ENCODE measurements around the gene EIF2B4.
"Not testable (repeated sequence)": the region's sequence is repeated elsewhere in the genome, so short reads cannot be mapped to it uniquely, and the experiment has no call there.

The EIF2B4 gene

DNA sequence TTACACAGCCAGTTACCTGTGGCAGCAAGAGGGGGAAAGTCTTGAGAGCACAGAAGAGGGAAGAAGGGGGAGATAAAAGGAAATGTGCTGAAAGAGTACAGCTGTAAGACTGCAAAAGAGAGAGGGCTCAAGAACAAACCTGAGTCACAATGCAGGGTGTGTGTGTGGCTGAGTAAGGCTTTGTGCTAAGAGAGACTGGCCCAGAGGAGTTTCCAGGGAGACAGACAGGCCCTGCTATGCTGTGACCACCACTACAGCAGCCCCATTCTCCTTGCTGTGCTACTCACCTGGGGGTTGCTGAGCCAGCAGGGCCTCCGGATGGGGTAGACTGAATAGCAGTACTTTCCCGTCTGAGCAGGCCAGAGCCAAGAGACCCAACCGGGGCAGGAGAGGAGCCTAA lies 34.8 kb downstream of the EIF2B4 start:
- no peak for DNase-seq

DNA sequence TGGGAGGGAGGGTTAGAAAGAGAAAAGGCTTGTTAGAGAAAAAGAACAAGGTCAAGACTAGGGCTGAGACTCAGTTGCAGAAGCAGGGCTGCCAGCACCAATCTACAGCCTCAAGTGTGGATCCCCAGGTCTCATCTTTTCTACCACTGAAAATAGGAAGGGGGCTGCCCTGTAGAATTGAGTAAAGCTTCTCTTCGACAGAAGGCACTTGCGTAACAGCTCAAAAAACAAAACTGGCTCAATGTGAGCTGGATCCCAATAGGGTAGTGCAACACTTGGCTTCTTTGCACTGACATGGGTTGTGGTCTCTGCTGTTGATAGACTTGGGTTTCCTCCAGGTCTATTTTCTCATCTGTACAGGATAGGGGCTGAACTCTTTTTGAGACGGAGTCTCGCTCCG lies 45.4 kb downstream of the EIF2B4 start:
- no peak for DNase-seq

DNA sequence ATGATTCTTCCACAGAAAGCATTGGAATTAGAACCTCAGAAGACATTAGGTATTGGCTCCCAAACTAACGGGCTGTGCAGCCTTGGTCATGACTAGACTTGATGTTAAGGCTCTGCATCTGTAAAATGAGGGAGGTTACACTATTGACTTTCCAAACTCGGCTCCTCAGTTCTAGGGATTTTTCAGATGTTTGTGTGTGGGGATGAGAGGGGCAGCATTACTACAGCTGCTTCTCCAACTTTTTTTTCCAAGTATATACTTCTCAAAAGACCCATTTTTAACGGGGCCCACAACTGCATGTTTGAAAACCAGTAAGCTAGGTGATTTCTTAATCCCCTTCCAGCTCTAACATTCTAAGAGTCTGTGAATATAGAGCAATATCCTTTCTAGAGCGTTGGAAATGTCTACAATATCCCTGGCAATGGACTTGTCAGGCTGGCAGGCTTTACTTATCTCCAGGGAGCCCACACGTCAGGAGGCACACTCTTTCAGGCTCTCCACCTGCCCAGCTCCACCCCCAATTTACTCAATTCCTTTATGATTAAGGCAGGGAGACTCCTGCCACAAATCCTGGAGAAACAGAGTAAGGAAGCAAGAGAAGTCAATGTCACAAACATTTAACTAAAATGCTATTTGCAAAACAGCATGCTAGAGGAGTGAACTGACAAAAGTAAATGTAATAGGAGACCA lies 46.4 kb downstream of the EIF2B4 start:
- no peak for DNase-seq

DNA sequence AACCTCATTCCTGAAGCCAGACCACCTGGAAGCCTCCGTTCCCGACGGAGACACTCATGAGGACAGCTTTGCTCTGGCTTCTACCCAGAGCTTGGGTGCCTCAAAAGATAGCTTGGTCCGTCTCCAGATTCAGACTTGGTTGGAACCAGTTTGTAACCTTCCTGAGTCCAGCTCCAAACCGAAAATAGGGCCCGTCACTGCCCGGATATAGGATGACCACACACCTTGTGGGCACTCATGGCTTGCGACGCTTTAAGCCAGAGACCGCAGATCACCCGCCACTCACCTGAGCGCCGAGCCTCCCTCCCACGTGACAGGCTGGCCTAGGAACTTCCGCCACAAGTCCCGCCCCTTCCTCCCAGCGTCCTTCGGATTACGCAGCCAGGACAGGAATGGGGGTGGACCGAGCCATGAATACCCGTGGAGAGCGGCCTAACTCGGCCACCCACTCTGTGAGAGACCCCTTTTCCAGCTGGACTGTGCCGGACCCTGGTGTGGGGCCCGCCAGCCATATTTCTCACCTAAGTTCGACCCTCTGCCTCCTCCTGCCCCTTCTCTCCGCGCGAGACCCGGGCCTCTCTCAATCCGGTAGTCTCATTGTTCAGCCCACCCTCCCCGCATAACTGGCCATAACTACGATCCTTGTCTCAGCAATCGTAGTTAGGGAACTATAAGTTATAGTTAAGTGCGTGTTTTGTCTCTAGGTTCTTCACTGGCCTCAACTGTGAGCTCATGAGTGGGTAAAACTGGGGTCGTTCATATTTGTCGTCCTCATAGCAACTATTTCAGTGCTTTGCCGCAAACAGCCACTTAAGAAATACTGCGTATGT lies 47.2 kb downstream of the EIF2B4 start, which contains the start of gene MPV17:
Gene MPV17, minus strand, starts transcription at position 332 of the 830 bp plus-strand sequence. CDS start 580 bp downstream, outside the sequence.
- DNase-seq = peak; percentile 78 to 84

DNA sequence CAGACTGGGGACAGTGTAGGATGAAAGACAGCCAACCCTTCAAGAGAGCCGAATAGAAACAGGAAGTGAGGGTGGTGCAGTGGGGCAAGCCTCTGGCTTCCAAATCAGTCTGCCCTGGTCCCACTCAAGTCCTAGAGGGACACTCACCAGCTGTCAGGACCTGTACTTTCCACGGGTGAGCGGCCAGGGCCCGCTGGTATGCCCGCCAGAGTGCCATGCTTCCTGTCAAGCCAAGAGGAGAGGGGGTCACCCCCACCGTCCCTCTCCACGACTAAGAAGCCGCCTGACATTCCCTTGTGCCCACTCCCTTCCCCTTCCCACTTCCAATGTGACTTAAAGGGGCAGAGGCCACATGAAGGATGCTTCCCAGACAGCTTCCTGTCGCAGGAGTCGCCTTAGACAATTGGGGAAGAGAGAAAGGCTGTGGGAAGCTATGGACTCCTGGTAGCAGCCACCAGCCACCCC lies 47.8 kb downstream of the EIF2B4 start:
- DNase-seq = no peak

DNA sequence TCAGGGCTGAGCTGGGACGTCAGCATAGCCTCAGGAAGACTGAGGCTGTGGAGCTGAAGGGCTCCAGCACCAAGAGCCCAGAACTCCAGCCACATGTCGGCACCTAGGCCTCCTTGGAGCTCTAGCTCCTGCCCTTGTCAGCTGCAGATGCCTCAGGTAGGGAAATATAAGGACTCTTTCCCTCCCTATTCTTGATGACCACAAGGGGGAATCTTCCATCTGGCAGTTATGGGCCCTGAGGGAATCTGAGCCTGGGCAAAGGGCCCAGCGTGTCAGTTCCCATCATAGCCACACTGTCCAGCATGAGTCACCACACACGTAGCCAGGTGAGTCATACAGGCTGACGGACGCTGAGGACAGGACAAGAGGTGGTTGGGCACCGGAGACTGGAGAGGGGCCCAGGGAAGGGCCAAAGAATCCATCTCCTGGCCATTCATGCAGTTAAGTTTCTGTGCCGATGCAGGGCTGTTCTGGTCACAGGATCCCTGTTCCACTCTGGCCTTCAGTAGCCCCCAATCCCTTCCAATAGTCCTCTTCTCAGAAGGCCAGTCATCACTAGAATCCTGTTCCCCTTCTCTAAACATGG lies 49.1 kb downstream of the EIF2B4 start:
- no peak for DNase-seq

DNA sequence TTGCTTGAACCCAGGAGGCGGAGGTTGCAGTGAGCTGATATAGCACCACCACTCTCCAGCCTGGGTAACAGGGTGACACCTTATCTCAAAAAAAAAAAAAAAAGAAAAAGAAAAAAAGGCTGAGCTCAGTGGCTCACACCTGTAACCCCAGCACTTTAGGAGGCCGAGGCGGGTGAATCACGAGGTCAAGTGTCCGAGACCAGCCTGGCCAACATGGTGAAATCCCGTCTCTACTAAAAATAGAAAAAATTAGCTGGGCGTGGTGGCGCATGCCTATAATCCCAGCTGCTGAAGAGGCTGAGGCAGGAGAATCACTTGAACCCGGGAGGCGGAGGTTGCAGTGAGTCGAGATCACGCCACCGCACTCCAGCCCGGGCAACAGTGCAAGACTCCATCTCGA lies 50.3 kb downstream of the EIF2B4 start:
- DNase-seq = not testable (repeated sequence)

DNA sequence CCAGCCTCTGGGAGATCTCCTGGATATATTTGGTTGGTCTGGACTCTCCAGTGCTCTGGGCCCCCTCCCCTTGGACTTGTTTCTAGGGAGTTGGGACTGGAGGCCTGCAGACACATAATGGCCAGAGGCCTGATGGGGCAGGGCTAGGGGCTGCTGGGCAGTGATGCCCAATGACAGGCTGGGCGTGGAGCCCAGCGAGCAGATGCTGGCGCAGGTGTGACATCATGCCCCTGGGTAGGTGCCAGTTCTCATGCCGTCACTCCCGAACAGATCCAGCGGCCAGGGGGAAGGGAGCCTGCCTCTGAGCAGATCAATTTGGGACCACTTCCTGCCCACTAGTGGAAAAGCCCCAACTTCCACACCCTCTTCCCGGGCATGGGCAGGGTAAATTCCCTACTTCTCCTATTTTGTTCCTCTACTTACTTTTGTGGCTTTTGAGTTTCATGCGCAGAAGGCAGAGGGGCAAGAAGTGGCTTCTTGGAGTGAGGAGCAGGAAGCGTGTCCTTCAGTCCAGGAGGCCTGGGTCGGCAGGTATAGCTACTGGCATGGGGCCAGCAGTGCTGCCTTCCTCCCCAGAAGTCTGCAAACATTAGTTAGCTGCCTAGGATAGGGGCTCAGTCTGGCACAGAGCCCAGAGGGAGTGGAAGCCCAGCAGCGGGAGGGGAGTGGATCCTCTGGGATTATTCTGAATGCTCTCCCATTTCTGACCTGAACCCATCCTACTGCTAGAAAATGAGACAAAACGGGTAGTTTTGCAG lies 53.3 kb downstream of the EIF2B4 start:
- DNase-seq = no peak

DNA sequence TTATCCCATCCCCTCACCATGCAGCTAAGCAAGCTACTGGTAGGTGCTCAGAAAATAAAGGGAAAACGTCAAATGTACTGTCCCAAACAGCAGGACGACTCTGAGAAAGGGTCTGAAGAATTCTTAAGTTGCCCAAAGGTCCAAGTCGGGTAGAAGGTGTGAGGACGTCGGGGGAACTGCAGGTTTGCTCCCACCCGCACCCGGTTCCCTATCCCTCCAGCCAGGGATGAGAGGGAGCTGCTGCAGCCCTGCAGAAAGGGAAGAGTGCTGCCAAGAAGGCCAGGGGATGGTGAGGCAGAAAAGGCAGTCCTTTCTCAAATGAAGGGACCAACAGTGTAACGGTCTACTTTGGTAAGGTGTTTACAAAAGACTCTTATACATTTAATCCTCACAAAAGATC lies 55.0 kb downstream of the EIF2B4 start:
- no peak for DNase-seq

DNA sequence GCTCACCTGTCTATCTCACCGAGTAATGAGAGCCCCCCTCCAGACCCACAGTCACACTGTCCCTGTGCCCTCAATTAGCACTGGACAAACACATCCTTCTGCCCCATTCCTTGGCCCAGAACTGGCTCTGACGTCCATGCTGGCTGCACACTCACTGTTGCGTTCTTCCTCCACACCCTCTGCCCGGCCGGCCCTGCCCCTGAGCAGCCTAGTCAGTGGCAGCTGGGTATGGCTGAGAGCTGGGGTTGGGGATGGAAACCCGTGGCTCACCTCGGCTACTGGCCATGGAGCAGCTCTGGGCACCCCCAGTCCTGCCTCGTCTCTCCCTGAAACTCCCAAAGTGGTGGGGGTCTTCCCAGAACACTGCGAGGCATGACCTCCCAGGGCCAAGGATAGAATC lies 55.4 kb downstream of the EIF2B4 start:
- DNase-seq = no peak
